ENCODE results near the gene TAF4.
A peak's percentile ranks its signal among the peaks of the same experiment; 100 is the strongest.
"Not testable (repeated sequence)": the region's sequence is repeated elsewhere in the genome, so short reads cannot be mapped to it uniquely, and the experiment has no call there.

TAF4 gene

GRCh38 chr20:61951695-61952533 lies 113.8 kb downstream of the TAF4 start:
- Mint-ChIP-seq H3K9me3 (no peaks in the 10 kb centered on the region), H3K4me1 (no peaks in the 10 kb centered on the region), H3K4me3 (no peak overlapping the region), H3K36me3 (ENCODE audit: low read depth) (no peaks in the 10 kb centered on the region), H3K27me3 (peaks cover 3% of the 10 kb centered on the region), H3K27ac (no peak overlapping the region)
- DNase-seq = no peak
- peak; percentile 28 for ATAC-seq

- no peak for DNase-seq
- H3K27ac Mint-ChIP-seq = no peak overlapping the region
These were observed 115.0 kb downstream of the TAF4 start for GRCh38 chr20:61950641-61951071.

GRCh38 chr20:61949714-61950640 lies 115.7 kb downstream of the TAF4 start:
- no peak overlapping the region for H3K4me3 Mint-ChIP-seq
- DNase-seq (no peak), ATAC-seq (no peak)
- H3K27ac Mint-ChIP-seq = no peak overlapping the region
- no peaks in the 10 kb centered on the region for H3K36me3 Mint-ChIP-seq (ENCODE audit: low read depth)
- no peaks in the 10 kb centered on the region for H3K9me3 Mint-ChIP-seq
- H3K4me1 Mint-ChIP-seq = no peaks in the 10 kb centered on the region
- H3K27me3 Mint-ChIP-seq = peaks cover 3% of the 10 kb centered on the region

More at GRCh38 chr20:61950641-61951071, 115.0 kb downstream of the TAF4 start:
- H3K4me1 Mint-ChIP-seq = no peaks in the 10 kb centered on the region
- H3K36me3 Mint-ChIP-seq (ENCODE audit: low read depth) = no peaks in the 10 kb centered on the region
- no peak overlapping the region for H3K4me3 Mint-ChIP-seq
- no peak for ATAC-seq
- peaks cover 3% of the 10 kb centered on the region for H3K27me3 Mint-ChIP-seq
- no peaks in the 10 kb centered on the region for H3K9me3 Mint-ChIP-seq

GRCh38 chr20:61949363-61949713 lies 116.3 kb downstream of the TAF4 start:
- DNase-seq (no peak), ATAC-seq (no peak)
- Mint-ChIP-seq H3K4me1 (no peaks in the 10 kb centered on the region), H3K4me3 (no peak overlapping the region), H3K27me3 (peaks cover 3% of the 10 kb centered on the region), H3K36me3 (ENCODE audit: low read depth) (no peaks in the 10 kb centered on the region), H3K27ac (no peak overlapping the region), H3K9me3 (no peaks in the 10 kb centered on the region)

GRCh38 chr20:61948586-61949362 lies 116.9 kb downstream of the TAF4 start:
- no peaks in the 10 kb centered on the region for H3K36me3 Mint-ChIP-seq (ENCODE audit: low read depth)
- no peaks in the 10 kb centered on the region for H3K4me1 Mint-ChIP-seq
- no peak for ATAC-seq
- no peaks in the 10 kb centered on the region for H3K9me3 Mint-ChIP-seq
- peaks cover 3% of the 10 kb centered on the region for H3K27me3 Mint-ChIP-seq
- H3K4me3 Mint-ChIP-seq = no peak overlapping the region
- no peak for DNase-seq
- H3K27ac Mint-ChIP-seq = no peak overlapping the region

GRCh38 chr20:61948056-61948455 lies 117.6 kb downstream of the TAF4 start:
- not testable (repeated sequence) for H3K9me3 Mint-ChIP-seq; H3K4me3 Mint-ChIP-seq; DNase-seq; H3K27ac Mint-ChIP-seq; ATAC-seq; H3K4me1 Mint-ChIP-seq; H3K36me3 Mint-ChIP-seq (ENCODE audit: low read depth); H3K27me3 Mint-ChIP-seq

GRCh38 chr20:61945495-61945894 lies 120.2 kb downstream of the TAF4 start:
- ATAC-seq; H3K36me3 Mint-ChIP-seq (ENCODE audit: low read depth); H3K27ac Mint-ChIP-seq; H3K9me3 Mint-ChIP-seq; DNase-seq; H3K27me3 Mint-ChIP-seq; H3K4me3 Mint-ChIP-seq; H3K4me1 Mint-ChIP-seq: not testable (repeated sequence)

GRCh38 chr20:61944967-61945366 lies 120.7 kb downstream of the TAF4 start:
- not testable (repeated sequence) for H3K27ac Mint-ChIP-seq, H3K4me1 Mint-ChIP-seq, ATAC-seq

GRCh38 chr20:61942526-61942925 lies 123.2 kb downstream of the TAF4 start:
- H3K27ac Mint-ChIP-seq = no peak overlapping the region
- no peaks in the 10 kb centered on the region for H3K36me3 Mint-ChIP-seq (ENCODE audit: low read depth)
- ATAC-seq = no peak
- DNase-seq = no peak
- H3K9me3 Mint-ChIP-seq = no peaks in the 10 kb centered on the region
- H3K27me3 Mint-ChIP-seq = no peaks in the 10 kb centered on the region
- no peak overlapping the region for H3K4me3 Mint-ChIP-seq
- H3K4me1 Mint-ChIP-seq = no peaks in the 10 kb centered on the region

More at GRCh38 chr20:61944967-61945366, 120.7 kb downstream of the TAF4 start:
- not testable (repeated sequence) for H3K36me3 Mint-ChIP-seq (ENCODE audit: low read depth); H3K27me3 Mint-ChIP-seq; H3K9me3 Mint-ChIP-seq; DNase-seq; H3K4me3 Mint-ChIP-seq

- ATAC-seq = no peak
- peaks cover 1% of the 10 kb centered on the region for H3K27me3 Mint-ChIP-seq
- no peaks in the 10 kb centered on the region for H3K4me1 Mint-ChIP-seq
These were observed 123.8 kb downstream of the TAF4 start for GRCh38 chr20:61941721-61942405.

GRCh38 chr20:61940976-61941720 lies 124.5 kb downstream of the TAF4 start:
- Mint-ChIP-seq H3K9me3 (no peaks in the 10 kb centered on the region), H3K4me1 (no peaks in the 10 kb centered on the region), H3K27ac (no peak overlapping the region), H3K4me3 (no peak overlapping the region), H3K27me3 (peaks cover 1% of the 10 kb centered on the region), H3K36me3 (ENCODE audit: low read depth) (no peaks in the 10 kb centered on the region)
- DNase-seq (no peak), ATAC-seq (no peak)

More at GRCh38 chr20:61941721-61942405, 123.8 kb downstream of the TAF4 start:
- H3K36me3 Mint-ChIP-seq (ENCODE audit: low read depth) = no peaks in the 10 kb centered on the region
- no peaks in the 10 kb centered on the region for H3K9me3 Mint-ChIP-seq
- H3K27ac Mint-ChIP-seq = no peak overlapping the region
- no peak for DNase-seq
- H3K4me3 Mint-ChIP-seq = no peak overlapping the region

- Mint-ChIP-seq H3K36me3 (ENCODE audit: low read depth) (no peaks in the 10 kb centered on the region), H3K4me3 (no peak overlapping the region), H3K9me3 (no peaks in the 10 kb centered on the region), H3K27ac (no peak overlapping the region), H3K4me1 (no peaks in the 10 kb centered on the region), H3K27me3 (peaks cover 1% of the 10 kb centered on the region)
- no peak for ATAC-seq
- DNase-seq = no peak
These were observed 125.2 kb downstream of the TAF4 start for GRCh38 chr20:61940491-61940890.

GRCh38 chr20:61939691-61940360 lies 125.9 kb downstream of the TAF4 start:
- H3K36me3 Mint-ChIP-seq (ENCODE audit: low read depth) = no peaks in the 10 kb centered on the region
- H3K4me3 Mint-ChIP-seq = no peak overlapping the region
- no peaks in the 10 kb centered on the region for H3K9me3 Mint-ChIP-seq
- H3K27ac Mint-ChIP-seq = no peak overlapping the region
- no peak for ATAC-seq
- peaks cover 1% of the 10 kb centered on the region for H3K27me3 Mint-ChIP-seq
- DNase-seq = no peak
- no peaks in the 10 kb centered on the region for H3K4me1 Mint-ChIP-seq

All from activated naive CD8-positive, alpha-beta T cell treated with anti-CD3 and anti-CD28 coated beads, Interleukin-2, amount 50 U/mL, for 24 hours (primary cell).